Measurements from ENCODE around the gene PARP12.

The PARP12 gene

DNA sequence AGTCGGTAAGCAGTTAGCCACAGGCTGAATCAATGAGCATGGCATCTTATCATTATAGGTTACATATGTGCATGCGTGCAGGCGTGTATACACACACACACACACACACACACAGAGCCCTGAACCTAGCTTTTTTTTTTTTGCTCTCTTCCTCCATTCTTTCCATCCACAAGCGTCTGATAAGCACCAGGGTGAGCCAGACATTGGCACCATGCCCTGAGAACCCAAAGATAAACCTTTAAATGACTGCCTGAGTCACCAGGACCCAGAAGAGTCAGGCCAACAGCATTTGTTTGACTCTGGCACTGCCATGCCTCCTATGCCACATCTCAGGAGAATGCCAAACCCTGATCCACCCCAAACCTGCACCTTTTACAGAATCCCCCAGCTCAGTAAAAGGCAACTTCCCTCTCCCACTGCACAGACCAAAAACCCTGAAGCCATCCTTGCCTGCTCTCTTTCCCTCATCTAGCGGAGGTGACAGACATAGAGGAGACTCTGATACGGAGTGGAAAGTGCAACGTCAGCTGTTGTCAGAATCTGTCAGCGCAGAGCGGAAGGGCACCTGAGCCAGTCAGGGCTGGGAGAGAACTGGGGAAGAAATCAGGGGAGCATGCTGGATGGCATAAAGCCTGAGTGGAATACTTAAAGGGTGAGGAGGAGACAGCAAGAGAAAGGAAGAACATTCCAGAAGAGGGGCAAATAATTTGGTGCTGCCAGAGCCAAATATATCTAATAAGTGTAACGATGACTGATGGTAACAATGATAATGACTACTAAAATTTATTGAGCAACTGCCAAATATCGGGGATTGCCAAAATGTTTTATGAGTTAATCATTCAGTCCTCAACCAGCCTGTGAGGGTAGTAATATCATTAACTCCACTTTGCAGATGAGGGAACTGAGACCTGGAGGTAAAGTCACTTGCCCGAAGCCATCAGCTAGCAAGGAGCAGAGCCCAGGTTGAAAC, 3.2 kb downstream of the PARP12 start:
- Histone ChIP-seq H3K27ac (ENCODE audit: low read length) (peak overlapping the region; percentile 32), H3K9me3 (ENCODE audit: control insufficient read depth in 1 of 2, low read length in 2 of 2) (no peaks in the 10 kb centered on the region), H3K27me3 (ENCODE audit: low read depth, low read length) (no peaks in the 10 kb centered on the region), H3K36me3 (ENCODE audit: control insufficient read depth in 1 of 2, insufficient read depth in 2 of 2, low read length in 2 of 2) (peaks cover 9 to 10% of the 10 kb centered on the region in 2 donors), H3K4me1 (ENCODE audit: control insufficient read depth in 1 of 2, insufficient read depth in 2 of 2, low read length in 2 of 2) (peaks cover 5 to 17% of the 10 kb centered on the region in 2 donors), H3K4me3 (ENCODE audit: low read depth in 1 of 2, low read length in 2 of 2) (no peak overlapping the region)

DNA sequence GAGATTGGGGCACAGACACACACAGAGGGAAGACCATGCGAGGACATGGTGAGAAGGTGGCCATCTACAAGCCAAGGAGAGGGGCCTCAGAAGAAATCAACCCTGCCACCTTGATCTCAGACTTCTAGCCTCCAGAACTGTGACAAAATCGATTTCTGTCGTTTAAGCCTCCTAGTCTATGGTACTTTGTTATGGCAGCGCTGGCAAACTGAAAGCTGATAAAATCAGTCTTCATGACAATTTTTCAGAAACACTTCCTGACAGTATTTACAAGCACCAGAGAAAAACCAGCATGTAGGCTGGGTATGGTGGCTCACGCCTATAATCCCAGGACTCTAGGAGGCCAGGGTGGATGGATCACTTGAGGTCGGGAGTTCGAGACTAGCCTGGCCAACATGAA, 4.2 kb downstream of the PARP12 start:
- H3K9me3 ChIP-seq (ENCODE audit: control insufficient read depth in 1 of 2, low read length in 2 of 2) = no peaks in the 10 kb centered on the region
- H3K4me3 ChIP-seq (ENCODE audit: low read depth in 1 of 2, low read length in 2 of 2) = no peak overlapping the region
- H3K36me3 ChIP-seq (ENCODE audit: control insufficient read depth in 1 of 2, insufficient read depth in 2 of 2, low read length in 2 of 2) = peaks cover 9 to 15% of the 10 kb centered on the region in 2 donors
- no peaks in the 10 kb centered on the region for H3K27me3 ChIP-seq (ENCODE audit: low read depth, low read length)
- H3K27ac ChIP-seq (ENCODE audit: low read length) = no peak overlapping the region
- H3K4me1 ChIP-seq (ENCODE audit: control insufficient read depth in 1 of 2, insufficient read depth in 2 of 2, low read length in 2 of 2) = peaks cover 5 to 17% of the 10 kb centered on the region in 2 donors

DNA sequence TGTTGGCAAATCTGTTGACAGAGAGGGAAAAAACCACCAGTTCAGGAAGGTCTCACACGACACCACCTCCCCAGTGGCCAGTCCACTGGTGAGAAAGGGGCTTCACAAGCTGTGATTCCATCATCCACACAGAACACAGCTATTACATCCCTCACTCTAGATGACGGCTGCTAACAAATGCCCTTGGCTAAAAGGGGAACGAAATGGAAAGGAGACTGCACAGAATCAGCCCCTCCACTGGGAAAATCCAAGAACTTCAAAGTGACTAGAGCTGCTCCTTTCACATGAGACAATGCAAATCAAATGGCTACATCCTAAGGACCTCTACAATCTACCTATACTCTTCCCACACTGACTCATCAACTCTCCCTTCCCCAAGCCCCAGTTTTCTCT, 5.6 kb downstream of the PARP12 start:
- H3K27me3 ChIP-seq (ENCODE audit: low read depth, low read length) = no peaks in the 10 kb centered on the region
- H3K36me3 ChIP-seq (ENCODE audit: control insufficient read depth in 1 of 2, insufficient read depth in 2 of 2, low read length in 2 of 2) = peaks cover 9 to 19% of the 10 kb centered on the region in 2 donors
- peaks cover 5 to 17% of the 10 kb centered on the region in 2 donors for H3K4me1 ChIP-seq (ENCODE audit: control insufficient read depth in 1 of 2, insufficient read depth in 2 of 2, low read length in 2 of 2)
- H3K4me3 ChIP-seq (ENCODE audit: low read depth in 1 of 2, low read length in 2 of 2) = no peak overlapping the region
- H3K27ac ChIP-seq (ENCODE audit: low read length) = no peak overlapping the region
- H3K9me3 ChIP-seq (ENCODE audit: control insufficient read depth in 1 of 2, low read length in 2 of 2) = no peaks in the 10 kb centered on the region

DNA sequence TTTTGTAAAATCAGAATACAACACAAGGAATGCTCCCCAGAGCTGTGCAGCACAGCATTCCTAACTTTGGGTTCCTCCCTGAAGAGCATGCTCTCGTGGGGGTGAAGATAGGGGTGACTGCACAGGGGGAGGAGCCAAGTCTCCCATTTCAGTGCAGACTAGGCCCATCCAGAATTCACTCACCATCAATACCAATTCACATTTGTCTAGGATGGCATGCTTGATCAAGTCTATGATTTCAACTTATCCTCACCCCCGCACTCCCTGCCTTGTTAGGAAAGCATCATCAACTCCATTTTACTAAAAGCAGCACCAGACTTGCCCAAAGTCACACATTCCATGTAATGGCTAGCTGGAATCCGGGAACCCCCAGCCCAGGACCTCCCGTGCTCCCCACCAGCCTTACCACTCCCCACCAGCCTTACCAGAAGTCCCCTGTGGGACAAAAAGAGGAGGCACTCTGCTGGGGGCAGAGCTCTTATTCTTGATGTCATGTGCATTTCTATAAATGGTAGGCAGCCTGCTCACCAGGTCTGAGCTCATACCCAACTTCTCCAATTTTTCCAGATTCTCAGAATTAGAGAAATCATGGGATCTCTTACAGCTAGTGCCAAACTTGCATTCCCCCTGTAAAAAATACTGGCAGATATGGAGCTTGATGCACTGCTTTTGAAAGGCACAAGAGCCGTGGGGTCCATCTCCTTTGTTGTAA, 6.2 kb downstream of the PARP12 start:
- no peak overlapping the region for H3K4me3 ChIP-seq (ENCODE audit: low read depth in 1 of 2, low read length in 2 of 2)
- peaks cover 5 to 16% of the 10 kb centered on the region in 2 donors for H3K4me1 ChIP-seq (ENCODE audit: control insufficient read depth in 1 of 2, insufficient read depth in 2 of 2, low read length in 2 of 2)
- no peaks in the 10 kb centered on the region for H3K27me3 ChIP-seq (ENCODE audit: low read depth, low read length)
- H3K36me3 ChIP-seq (ENCODE audit: control insufficient read depth in 1 of 2, insufficient read depth in 2 of 2, low read length in 2 of 2) = peaks cover 9 to 19% of the 10 kb centered on the region in 2 donors
- H3K27ac ChIP-seq (ENCODE audit: low read length) = no peak overlapping the region
- no peaks in the 10 kb centered on the region for H3K9me3 ChIP-seq (ENCODE audit: control insufficient read depth in 1 of 2, low read length in 2 of 2)

DNA sequence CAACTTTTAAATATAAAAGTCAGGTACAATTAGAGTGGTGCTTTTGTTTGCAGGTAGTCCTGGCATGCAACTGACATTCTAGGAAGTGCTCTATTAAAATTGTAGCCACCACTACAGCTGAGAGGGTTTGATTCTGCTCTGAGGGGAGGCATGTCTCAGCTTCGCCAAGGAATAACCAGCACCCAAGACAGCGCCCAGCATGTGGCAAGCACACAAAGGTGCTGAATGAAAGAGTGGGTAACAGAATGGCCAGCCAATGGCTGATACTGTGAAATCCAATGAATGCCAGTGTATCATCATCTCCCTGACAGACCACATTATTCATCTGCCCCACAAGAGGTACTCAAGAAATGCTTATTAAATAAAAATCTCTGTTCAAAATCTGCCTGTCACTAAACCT, 6.9 kb downstream of the PARP12 start:
- H3K36me3 ChIP-seq (ENCODE audit: control insufficient read depth in 1 of 2, insufficient read depth in 2 of 2, low read length in 2 of 2) = peaks cover 9 to 19% of the 10 kb centered on the region in 2 donors
- no peak overlapping the region for H3K27ac ChIP-seq (ENCODE audit: low read length)
- no peak overlapping the region for H3K4me3 ChIP-seq (ENCODE audit: low read depth in 1 of 2, low read length in 2 of 2)
- no peaks in the 10 kb centered on the region for H3K27me3 ChIP-seq (ENCODE audit: low read depth, low read length)
- H3K9me3 ChIP-seq (ENCODE audit: control insufficient read depth in 1 of 2, low read length in 2 of 2) = no peaks in the 10 kb centered on the region
- peaks cover 5 to 8% of the 10 kb centered on the region in 2 donors for H3K4me1 ChIP-seq (ENCODE audit: control insufficient read depth in 1 of 2, insufficient read depth in 2 of 2, low read length in 2 of 2)

DNA sequence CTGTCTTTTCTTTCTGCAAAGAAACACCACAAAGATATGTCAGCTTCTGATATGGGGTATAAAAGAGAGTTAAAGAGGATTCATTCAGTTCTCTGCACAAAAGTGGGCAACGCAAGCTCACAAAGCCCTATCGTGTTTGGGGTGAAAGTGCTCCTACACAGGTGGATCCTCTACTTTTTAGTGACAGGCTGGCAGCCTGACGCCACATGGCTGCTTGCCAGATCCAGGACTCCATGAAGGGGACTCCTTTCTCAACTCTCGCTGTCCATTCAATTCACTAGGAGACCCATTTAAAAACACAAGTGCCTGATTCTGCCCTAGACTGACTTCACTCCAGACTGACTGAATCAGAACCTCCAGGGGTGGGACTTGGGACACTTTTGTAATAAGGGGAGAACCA, 8.0 kb downstream of the PARP12 start:
- Histone ChIP-seq H3K4me1 (ENCODE audit: control insufficient read depth in 1 of 2, insufficient read depth in 2 of 2, low read length in 2 of 2) (peaks cover 5% of the 10 kb centered on the region in 2 donors), H3K27ac (ENCODE audit: low read length) (no peak overlapping the region), H3K36me3 (ENCODE audit: control insufficient read depth in 1 of 2, insufficient read depth in 2 of 2, low read length in 2 of 2) (peaks cover 9 to 19% of the 10 kb centered on the region in 2 donors), H3K9me3 (ENCODE audit: control insufficient read depth in 1 of 2, low read length in 2 of 2) (no peaks in the 10 kb centered on the region), H3K27me3 (ENCODE audit: low read depth, low read length) (no peaks in the 10 kb centered on the region), H3K4me3 (ENCODE audit: low read depth in 1 of 2, low read length in 2 of 2) (no peak overlapping the region)

DNA sequence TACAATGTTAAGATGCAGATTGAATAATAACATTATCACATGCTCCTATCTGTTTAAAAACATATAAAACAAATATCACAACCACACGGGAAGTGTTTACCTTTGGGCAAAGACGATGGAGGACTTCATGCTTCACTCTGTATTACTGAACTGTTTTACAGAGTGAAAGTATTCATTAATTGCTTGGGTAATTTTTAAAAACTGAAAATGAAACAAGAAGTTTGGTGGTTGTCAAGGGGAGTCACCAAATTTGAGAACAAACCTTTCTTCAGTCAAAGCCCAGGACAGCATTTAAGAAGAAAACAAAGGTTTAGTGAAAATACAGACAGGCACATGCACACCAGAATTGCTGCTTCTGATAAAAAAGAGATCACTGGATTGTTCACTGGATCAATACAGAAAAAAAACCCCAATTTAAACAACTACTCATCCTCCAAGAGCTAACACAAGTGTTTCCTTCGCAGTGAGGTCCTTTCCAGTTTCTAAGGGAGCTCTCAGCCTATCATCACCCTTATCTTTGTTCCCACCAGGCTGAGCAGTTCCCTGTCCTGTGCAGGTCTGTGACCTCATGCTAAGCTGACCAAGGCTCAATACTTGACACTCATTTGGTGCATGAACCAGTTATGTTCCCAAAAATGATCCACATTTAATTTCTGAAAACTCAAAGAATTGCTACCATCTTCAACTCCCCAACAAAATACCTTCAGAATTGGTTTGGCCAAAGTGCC, 8.8 kb downstream of the PARP12 start:
- H3K27me3 ChIP-seq (ENCODE audit: low read depth, low read length) = no peaks in the 10 kb centered on the region
- no peak overlapping the region for H3K4me3 ChIP-seq (ENCODE audit: low read depth in 1 of 2, low read length in 2 of 2)
- no peaks in the 10 kb centered on the region for H3K9me3 ChIP-seq (ENCODE audit: control insufficient read depth in 1 of 2, low read length in 2 of 2)
- H3K36me3 ChIP-seq (ENCODE audit: control insufficient read depth in 1 of 2, insufficient read depth in 2 of 2, low read length in 2 of 2) = peaks cover 9 to 19% of the 10 kb centered on the region in 2 donors
- H3K27ac ChIP-seq (ENCODE audit: low read length) = no peak overlapping the region
- no peaks in the 10 kb centered on the region for H3K4me1 ChIP-seq (ENCODE audit: control insufficient read depth in 1 of 2, insufficient read depth in 2 of 2, low read length in 2 of 2)

DNA sequence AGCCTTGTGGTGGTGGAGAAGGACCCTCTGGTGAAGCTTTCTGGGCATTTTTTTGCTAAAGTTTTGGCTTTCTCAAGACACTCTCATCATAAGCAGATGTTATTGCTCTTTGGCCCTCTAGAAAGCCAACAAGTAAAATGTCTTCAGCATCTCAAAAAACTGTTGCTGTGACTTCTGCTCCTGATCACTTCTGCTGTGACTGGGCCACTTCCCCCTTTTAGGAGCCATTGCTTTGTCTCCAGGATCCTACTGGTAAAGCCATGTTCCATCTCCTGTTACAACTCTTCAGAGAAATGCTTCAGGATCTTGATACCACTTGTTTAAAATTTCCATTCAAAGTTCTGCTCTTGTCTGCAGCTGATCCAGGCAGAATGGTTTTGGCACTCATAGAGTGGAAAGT, 10.9 kb downstream of the PARP12 start:
- H3K36me3 ChIP-seq (ENCODE audit: control insufficient read depth in 1 of 2, insufficient read depth in 2 of 2, low read length in 2 of 2) = peaks cover under 1 to 28% of the 10 kb centered on the region in 2 donors
- H3K9me3 ChIP-seq (ENCODE audit: control insufficient read depth in 1 of 2, low read length in 2 of 2) = no peaks in the 10 kb centered on the region
- H3K27ac ChIP-seq (ENCODE audit: low read length) = no peak overlapping the region
- no peaks in the 10 kb centered on the region for H3K27me3 ChIP-seq (ENCODE audit: low read depth, low read length)
- H3K4me1 ChIP-seq (ENCODE audit: control insufficient read depth in 1 of 2, insufficient read depth in 2 of 2, low read length in 2 of 2) = no peaks in the 10 kb centered on the region
- H3K4me3 ChIP-seq (ENCODE audit: low read depth in 1 of 2, low read length in 2 of 2) = no peak overlapping the region

DNA sequence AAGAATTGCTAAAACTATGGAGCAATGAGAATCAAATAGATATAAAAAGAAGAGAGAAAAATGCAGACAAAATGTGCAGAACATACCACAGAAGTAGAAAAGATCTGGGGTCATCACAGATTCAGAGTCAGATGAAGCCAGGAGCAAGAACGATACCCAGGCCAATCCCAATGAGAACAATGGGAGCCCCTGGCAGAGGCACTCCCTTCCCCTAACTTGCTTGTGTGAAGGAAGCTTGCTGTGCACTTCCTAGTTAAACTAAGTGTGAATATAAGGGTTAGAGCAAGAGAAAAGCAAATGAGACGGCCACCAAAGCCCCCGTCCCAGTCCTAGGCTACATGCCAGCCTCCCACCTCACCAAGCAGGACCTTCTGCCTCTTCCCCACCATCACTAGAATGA, 12.7 kb downstream of the PARP12 start:
- Histone ChIP-seq H3K27ac (ENCODE audit: low read length) (no peak overlapping the region), H3K4me3 (ENCODE audit: low read depth in 1 of 2, low read length in 2 of 2) (no peak overlapping the region), H3K4me1 (ENCODE audit: control insufficient read depth in 1 of 2, insufficient read depth in 2 of 2, low read length in 2 of 2) (no peaks in the 10 kb centered on the region), H3K9me3 (ENCODE audit: control insufficient read depth in 1 of 2, low read length in 2 of 2) (no peaks in the 10 kb centered on the region), H3K27me3 (ENCODE audit: low read depth, low read length) (no peaks in the 10 kb centered on the region), H3K36me3 (ENCODE audit: control insufficient read depth in 1 of 2, insufficient read depth in 2 of 2, low read length in 2 of 2) (peaks cover 7 to 32% of the 10 kb centered on the region in 2 donors)

DNA sequence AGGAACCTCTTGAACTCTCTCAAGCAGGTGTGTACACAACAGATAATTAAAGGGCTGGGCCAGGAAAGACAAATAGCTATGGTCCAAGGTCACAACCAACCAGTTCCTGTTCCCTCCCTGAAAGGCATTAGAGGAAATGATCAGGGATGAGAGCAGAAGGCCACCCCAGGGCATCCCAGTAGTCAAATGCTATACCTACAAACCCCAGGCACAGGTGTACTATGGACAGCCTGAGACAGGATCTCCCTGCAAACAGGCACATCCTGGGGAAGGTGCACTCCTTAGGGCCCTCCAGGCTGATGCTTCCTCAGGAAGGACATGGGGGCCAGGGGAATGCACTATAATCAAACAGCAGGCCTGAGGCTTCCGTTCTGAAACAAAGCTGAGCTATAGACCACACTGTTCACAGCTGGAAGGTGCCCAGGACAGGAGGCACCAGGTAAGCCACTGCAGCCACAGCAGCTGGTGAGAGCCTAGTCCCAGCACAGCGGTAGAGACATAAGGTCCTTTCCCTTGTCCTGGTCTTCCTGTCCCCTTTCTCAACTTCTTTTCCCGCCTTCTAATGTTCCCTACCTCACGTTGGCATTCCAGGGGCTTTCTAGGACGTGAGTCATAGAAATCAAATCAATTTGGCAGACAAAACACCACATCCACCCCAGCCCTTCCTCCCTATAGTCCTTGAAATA, 13.3 kb downstream of the PARP12 start:
- peaks cover 7 to 28% of the 10 kb centered on the region in 2 donors for H3K36me3 ChIP-seq (ENCODE audit: control insufficient read depth in 1 of 2, insufficient read depth in 2 of 2, low read length in 2 of 2)

More for the DNA sequence above, 13.3 kb downstream of the PARP12 start:
- no peaks in the 10 kb centered on the region for H3K4me1 ChIP-seq (ENCODE audit: control insufficient read depth in 1 of 2, insufficient read depth in 2 of 2, low read length in 2 of 2)
- no peaks in the 10 kb centered on the region for H3K9me3 ChIP-seq (ENCODE audit: control insufficient read depth in 1 of 2, low read length in 2 of 2)
- H3K27me3 ChIP-seq (ENCODE audit: low read depth, low read length) = no peaks in the 10 kb centered on the region
- no peak overlapping the region for H3K4me3 ChIP-seq (ENCODE audit: low read depth in 1 of 2, low read length in 2 of 2)
- no peak overlapping the region for H3K27ac ChIP-seq (ENCODE audit: low read length)
